HG03342 (cell line): Measurements from ENCODE around the gene RIPOR2.

Experiments used
- ATAC-seq: cut with Tn5 transposase; IDR thresholded peaks from one replicate; pipeline ENCODE4 v1.9.1; 2021; ENCODE audit warnings: mild to moderate bottlenecking, moderate library complexity; ENCODE audit not compliant: unreplicated experiment

Gene RIPOR2

GRCh38 chr6:24907919-24908649 lies 27.7 kb downstream of the RIPOR2 start:
- no peak for ATAC-seq

- no peak for ATAC-seq
Observed at GRCh38 chr6:24906314-24906713, 29.4 kb downstream of the RIPOR2 start.

GRCh38 chr6:24905483-24905882 lies 30.3 kb downstream of the RIPOR2 start:
- no peak for ATAC-seq

GRCh38 chr6:24903681-24904080 lies 32.1 kb downstream of the RIPOR2 start:
- ATAC-seq: no peak

GRCh38 chr6:24902782-24903181 lies 33.0 kb downstream of the RIPOR2 start:
- ATAC-seq: no peak

- ATAC-seq: no peak
Observed at GRCh38 chr6:24901698-24902328, 33.9 kb downstream of the RIPOR2 start.

GRCh38 chr6:24900917-24901697 lies 34.7 kb downstream of the RIPOR2 start:
- ATAC-seq: no peak

- ATAC-seq: no peak
Observed at GRCh38 chr6:24899997-24900325, 35.8 kb downstream of the RIPOR2 start.

- ATAC-seq: no peak
Observed at GRCh38 chr6:24899136-24899996, 36.4 kb downstream of the RIPOR2 start.

GRCh38 chr6:24898676-24899075 lies 37.1 kb downstream of the RIPOR2 start:
- no peak for ATAC-seq

GRCh38 chr6:24897186-24897585 lies 38.6 kb downstream of the RIPOR2 start:
- ATAC-seq: no peak

GRCh38 chr6:24893342-24893850 lies 42.4 kb downstream of the RIPOR2 start:
- no peak for ATAC-seq

- ATAC-seq: no peak
Observed at GRCh38 chr6:24891004-24891403, 44.8 kb downstream of the RIPOR2 start.

GRCh38 chr6:24890471-24890870 lies 45.3 kb downstream of the RIPOR2 start:
- ATAC-seq: no peak

GRCh38 chr6:24888715-24889370 lies 46.9 kb downstream of the RIPOR2 start:
- no peak for ATAC-seq

- no peak for ATAC-seq
Observed at GRCh38 chr6:24887545-24888140, 48.1 kb downstream of the RIPOR2 start.

- peak; percentile 78 for ATAC-seq
Observed at GRCh38 chr6:24883618-24884017, 52.1 kb downstream of the RIPOR2 start.

- ATAC-seq: no peak
Observed at GRCh38 chr6:24882835-24883555, 52.8 kb downstream of the RIPOR2 start.

- ATAC-seq: no peak
Observed at GRCh38 chr6:24882295-24882694, 53.5 kb downstream of the RIPOR2 start.
